ENCODE measurements around the gene GPX6. TPM values are rescaled to one million over a fixed set of nuclear protein-coding genes. Genes with fewer than 3 reads are reported as not detected.
A peak's percentile ranks its signal among the peaks of the same experiment; 100 is the strongest.

The GPX6 gene
- total and polyA plus RNA-seq, 4 donors = 1.1 TPM; not detected in 3

- no peak overlapping the region for H3K4me3 ChIP-seq
- ATAC-seq (ENCODE audit: insufficient read depth, low FRiP score) (peak; percentile 80), DNase-seq (peak; percentile 69 to 90 (median 89))
- no peaks in the 10 kb centered on the region for H3K36me3 ChIP-seq (ENCODE audit: control insufficient read depth in 4 of 4, insufficient read depth in 4 of 4, low read length in 4 of 4)
- H3K27me3 ChIP-seq (ENCODE audit: control insufficient read depth in 3 of 3, insufficient read depth in 3 of 3, low read length in 2 of 3) = no peaks in the 10 kb centered on the region
- no peak overlapping the region for H3K27ac ChIP-seq (ENCODE audit: low read depth in 1 of 2, low read length in 1 of 2)
- peak overlapping the region in 1 of 2 donors; percentile 40 for H3K9ac ChIP-seq (ENCODE audit: insufficient read depth in 1 of 2, low read length in 2 of 2)
- TF ChIP-seq, protein P1, sequence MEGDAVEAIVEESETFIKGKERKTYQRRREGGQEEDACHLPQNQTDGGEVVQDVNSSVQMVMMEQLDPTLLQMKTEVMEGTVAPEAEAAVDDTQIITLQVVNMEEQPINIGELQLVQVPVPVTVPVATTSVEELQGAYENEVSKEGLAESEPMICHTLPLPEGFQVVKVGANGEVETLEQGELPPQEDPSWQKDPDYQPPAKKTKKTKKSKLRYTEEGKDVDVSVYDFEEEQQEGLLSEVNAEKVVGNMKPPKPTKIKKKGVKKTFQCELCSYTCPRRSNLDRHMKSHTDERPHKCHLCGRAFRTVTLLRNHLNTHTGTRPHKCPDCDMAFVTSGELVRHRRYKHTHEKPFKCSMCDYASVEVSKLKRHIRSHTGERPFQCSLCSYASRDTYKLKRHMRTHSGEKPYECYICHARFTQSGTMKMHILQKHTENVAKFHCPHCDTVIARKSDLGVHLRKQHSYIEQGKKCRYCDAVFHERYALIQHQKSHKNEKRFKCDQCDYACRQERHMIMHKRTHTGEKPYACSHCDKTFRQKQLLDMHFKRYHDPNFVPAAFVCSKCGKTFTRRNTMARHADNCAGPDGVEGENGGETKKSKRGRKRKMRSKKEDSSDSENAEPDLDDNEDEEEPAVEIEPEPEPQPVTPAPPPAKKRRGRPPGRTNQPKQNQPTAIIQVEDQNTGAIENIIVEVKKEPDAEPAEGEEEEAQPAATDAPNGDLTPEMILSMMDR (IDR thresholded peaks at IDR 0.05; ENCODE audit: control extremely low read depth, extremely low read depth) = no peak
- WGBS, 2 donors = 3% methylated on average over 30 of the region's 30 CpGs
- peaks cover 0 to 8% (median 6%) of the 10 kb centered on the region in 5 donors for H3K4me1 ChIP-seq (ENCODE audit: control insufficient read depth in 5 of 5, insufficient read depth in 5 of 5, low read length in 5 of 5)
- peaks cover 0 to 3% (median 0%) of the 10 kb centered on the region in 4 donors for H3K9me3 ChIP-seq (ENCODE audit: control insufficient read depth in 4 of 4, insufficient read depth in 3 of 4, low read length in 3 of 4)
Observed at GRCh38 chr6:28542440-28543296, 27.1 kb upstream of the GPX6 start.

GRCh38 chr6:28541996-28542395, 26.4 kb upstream of the GPX6 start:
- TF ChIP-seq, protein P1 (IDR thresholded peaks at IDR 0.05; ENCODE audit: control extremely low read depth, extremely low read depth) = no peak
- ATAC-seq (ENCODE audit: insufficient read depth, low FRiP score) (no peak), DNase-seq (no peak)
- Histone ChIP-seq H3K9me3 (ENCODE audit: control insufficient read depth in 4 of 4, insufficient read depth in 3 of 4, low read length in 3 of 4) (peaks cover 0 to 3% (median 0%) of the 10 kb centered on the region in 4 donors), H3K4me1 (ENCODE audit: control insufficient read depth in 5 of 5, insufficient read depth in 5 of 5, low read length in 5 of 5) (peaks cover 0 to 14% (median 6%) of the 10 kb centered on the region in 5 donors), H3K27ac (ENCODE audit: low read depth in 1 of 2, low read length in 1 of 2) (no peak overlapping the region), H3K27me3 (ENCODE audit: control insufficient read depth in 3 of 3, insufficient read depth in 3 of 3, low read length in 2 of 3) (no peaks in the 10 kb centered on the region), H3K9ac (ENCODE audit: insufficient read depth in 1 of 2, low read length in 2 of 2) (peak overlapping the region in 1 of 2 donors; percentile 4), H3K4me3 (no peak overlapping the region), H3K36me3 (ENCODE audit: control insufficient read depth in 4 of 4, insufficient read depth in 4 of 4, low read length in 4 of 4) (no peaks in the 10 kb centered on the region)
- 53% methylated on average over 7 of the region's 7 CpGs for WGBS, 2 donors

- H3K27ac ChIP-seq (ENCODE audit: low read depth in 1 of 2, low read length in 1 of 2) = no peak overlapping the region
- no peak overlapping the region for H3K4me3 ChIP-seq
- H3K4me1 ChIP-seq (ENCODE audit: control insufficient read depth in 5 of 5, insufficient read depth in 5 of 5, low read length in 5 of 5) = peaks cover 0 to 10% (median 0%) of the 10 kb centered on the region in 5 donors
- no peak overlapping the region for H3K9ac ChIP-seq (ENCODE audit: insufficient read depth in 1 of 2, low read length in 2 of 2)
- DNase-seq = peak in 1 of 3 donors; percentile 15
- no peaks in the 10 kb centered on the region for H3K27me3 ChIP-seq (ENCODE audit: control insufficient read depth in 3 of 3, insufficient read depth in 3 of 3, low read length in 2 of 3)
- H3K36me3 ChIP-seq (ENCODE audit: control insufficient read depth in 4 of 4, insufficient read depth in 4 of 4, low read length in 4 of 4) = no peaks in the 10 kb centered on the region
- TF ChIP-seq, protein P1 (IDR thresholded peaks at IDR 0.05; ENCODE audit: control extremely low read depth, extremely low read depth) = no peak
- ATAC-seq (ENCODE audit: insufficient read depth, low FRiP score) = no peak
- peaks cover 0 to 4% (median 0%) of the 10 kb centered on the region in 4 donors for H3K9me3 ChIP-seq (ENCODE audit: control insufficient read depth in 4 of 4, insufficient read depth in 3 of 4, low read length in 3 of 4)
- WGBS, 2 donors = 41 to 46% methylated on average over 22 of the region's 22 CpGs
Observed at GRCh38 chr6:28537509-28538140, 22.0 kb upstream of the GPX6 start.
